ENCODE data around the gene SLC35A5.

The SLC35A5 gene

DNA sequence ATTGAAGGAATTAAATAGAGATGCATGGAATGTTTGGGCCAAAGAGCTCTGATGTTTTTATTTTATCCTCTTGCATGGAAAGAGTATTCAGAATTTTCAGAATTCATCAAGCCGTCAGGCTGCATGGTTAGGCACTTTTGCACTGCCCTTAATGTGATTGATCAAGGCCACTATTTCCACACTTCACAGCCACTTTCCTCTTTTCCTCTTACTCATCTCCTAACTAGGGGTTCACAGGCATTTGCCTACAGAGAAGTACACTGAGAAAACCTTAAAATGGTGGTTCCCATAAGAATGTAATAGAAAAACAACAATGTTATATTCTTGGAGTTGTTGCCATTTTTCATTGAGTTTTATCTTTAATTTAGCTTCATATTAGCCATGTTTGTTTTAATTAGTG is 10.9 kb downstream of the SLC35A5 start:
- H3K4me1 ChIP-seq (ENCODE audit: control insufficient read depth, insufficient read depth, low read length, unreplicated experiment), result peaks cover 20% of the 10 kb centered on the region
- no peak overlapping the region for H2AFZ ChIP-seq (ENCODE audit: low read length, unreplicated experiment)
- H3K79me2 ChIP-seq (ENCODE audit: control insufficient read depth, insufficient read depth, low read length, unreplicated experiment), result no peaks in the 10 kb centered on the region
- peaks cover 16% of the 10 kb centered on the region; the same call in 1 of the 2 replicates for H3K36me3 ChIP-seq (ENCODE audit: insufficient read depth, low read length)
- no peaks in the 10 kb centered on the region for H3K27me3 ChIP-seq (ENCODE audit: insufficient read depth, low read length)
- no peak overlapping the region for H3K4me3 ChIP-seq (ENCODE audit: low read depth, low read length)
- H3K27ac ChIP-seq (ENCODE audit: low read depth, low read length), result no peak overlapping the region

DNA sequence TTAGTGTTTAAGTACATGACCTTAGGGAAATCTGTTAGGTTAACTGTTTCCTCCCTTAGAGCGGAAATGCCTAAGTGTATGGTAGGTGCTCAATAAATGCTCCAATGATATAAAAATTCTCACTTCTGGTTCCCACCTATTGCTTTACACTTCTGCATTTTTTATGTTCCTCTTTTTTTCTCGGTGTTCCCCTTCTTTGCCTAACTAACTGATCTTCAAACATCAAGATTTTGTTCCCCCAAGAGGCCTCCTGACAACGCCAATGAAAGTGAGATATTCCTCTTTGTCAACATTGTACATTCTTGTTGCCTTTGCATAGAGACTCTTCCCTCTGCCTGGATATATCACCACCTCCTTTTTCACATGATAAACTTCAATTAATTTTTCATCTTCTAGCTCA is 17.4 kb downstream of the SLC35A5 start:
- Histone ChIP-seq H3K4me3 (ENCODE audit: low read depth, low read length) (no peak overlapping the region), H2AFZ (ENCODE audit: low read length, unreplicated experiment) (no peak overlapping the region), H3K4me1 (ENCODE audit: control insufficient read depth, insufficient read depth, low read length, unreplicated experiment) (peaks cover 28% of the 10 kb centered on the region), H3K27me3 (ENCODE audit: insufficient read depth, low read length) (no peaks in the 10 kb centered on the region), H3K36me3 (ENCODE audit: insufficient read depth, low read length) (peaks cover 5% of the 10 kb centered on the region; the same call in 1 of the 2 replicates), H3K79me2 (ENCODE audit: control insufficient read depth, insufficient read depth, low read length, unreplicated experiment) (no peaks in the 10 kb centered on the region), H3K27ac (ENCODE audit: low read depth, low read length) (peak overlapping the region; percentile 85)

DNA sequence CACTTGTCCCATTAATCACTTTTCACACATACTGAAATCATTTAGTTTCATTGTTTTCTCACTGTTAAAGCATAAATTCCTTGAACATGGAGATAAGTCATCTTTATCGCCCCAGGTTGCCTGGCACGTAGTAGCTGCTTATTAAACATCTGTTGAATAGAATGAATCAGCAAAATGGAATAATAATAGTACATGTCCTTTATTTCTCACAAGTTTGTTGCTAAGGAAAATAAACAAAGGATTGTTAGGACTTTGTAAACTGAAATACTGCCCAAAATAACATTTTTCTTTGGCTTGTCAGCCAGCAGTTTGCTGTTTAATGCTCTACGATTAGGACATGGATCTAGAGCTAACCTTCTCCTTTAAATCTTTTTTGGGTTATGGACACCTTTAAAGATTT is 17.9 kb downstream of the SLC35A5 start:
- Histone ChIP-seq H3K4me3 (ENCODE audit: low read depth, low read length) (no peak overlapping the region), H3K27ac (ENCODE audit: low read depth, low read length) (peak overlapping the region; percentile 85), H3K79me2 (ENCODE audit: control insufficient read depth, insufficient read depth, low read length, unreplicated experiment) (no peaks in the 10 kb centered on the region), H2AFZ (ENCODE audit: low read length, unreplicated experiment) (no peak overlapping the region), H3K36me3 (ENCODE audit: insufficient read depth, low read length) (peaks cover 4% of the 10 kb centered on the region; the same call in 1 of the 2 replicates), H3K4me1 (ENCODE audit: control insufficient read depth, insufficient read depth, low read length, unreplicated experiment) (peaks cover 28% of the 10 kb centered on the region), H3K27me3 (ENCODE audit: insufficient read depth, low read length) (no peaks in the 10 kb centered on the region)

- Histone ChIP-seq H3K79me2 (ENCODE audit: control insufficient read depth, insufficient read depth, low read length, unreplicated experiment) (no peaks in the 10 kb centered on the region), H3K27ac (ENCODE audit: low read depth, low read length) (peak overlapping the region; percentile 28), H3K4me3 (ENCODE audit: low read depth, low read length) (no peak overlapping the region), H3K36me3 (ENCODE audit: insufficient read depth, low read length) (peaks cover 4% of the 10 kb centered on the region; the same call in 1 of the 2 replicates), H3K27me3 (ENCODE audit: insufficient read depth, low read length) (no peaks in the 10 kb centered on the region), H3K4me1 (ENCODE audit: control insufficient read depth, insufficient read depth, low read length, unreplicated experiment) (peaks cover 28% of the 10 kb centered on the region), H2AFZ (ENCODE audit: low read length, unreplicated experiment) (no peak overlapping the region)
Observed at GRCh38 chr3:112582244-112582874, 20.5 kb downstream of the SLC35A5 start.

GRCh38 chr3:112583105-112583504 is 21.3 kb downstream of the SLC35A5 start:
- H3K4me3 ChIP-seq (ENCODE audit: low read depth, low read length), result no peak overlapping the region
- peaks cover 27% of the 10 kb centered on the region for H3K4me1 ChIP-seq (ENCODE audit: control insufficient read depth, insufficient read depth, low read length, unreplicated experiment)
- no peaks in the 10 kb centered on the region for H3K79me2 ChIP-seq (ENCODE audit: control insufficient read depth, insufficient read depth, low read length, unreplicated experiment)
- H2AFZ ChIP-seq (ENCODE audit: low read length, unreplicated experiment), result no peak overlapping the region
- H3K27me3 ChIP-seq (ENCODE audit: insufficient read depth, low read length), result no peaks in the 10 kb centered on the region
- peaks cover 4% of the 10 kb centered on the region; the same call in 1 of the 2 replicates for H3K36me3 ChIP-seq (ENCODE audit: insufficient read depth, low read length)
- H3K27ac ChIP-seq (ENCODE audit: low read depth, low read length), result no peak overlapping the region

DNA sequence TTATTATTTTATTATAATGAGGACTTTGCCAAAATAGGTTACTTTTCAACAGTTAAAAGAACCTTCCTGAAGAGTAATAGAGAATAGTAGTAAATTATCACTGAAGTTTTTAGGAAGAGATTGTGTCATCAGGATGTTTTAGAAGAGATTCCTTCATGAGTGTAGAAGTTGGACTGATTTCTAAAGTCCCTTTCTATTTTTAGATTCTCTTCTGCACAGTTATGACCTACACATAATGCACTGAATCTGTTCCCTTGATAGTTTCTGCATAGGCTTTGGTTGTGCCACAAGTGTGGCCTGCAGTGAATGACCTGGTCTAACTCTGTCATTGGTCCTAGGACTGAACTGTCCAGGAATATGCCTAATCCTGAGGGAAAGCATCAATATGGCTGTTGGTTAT is 23.9 kb downstream of the SLC35A5 start:
- Histone ChIP-seq H2AFZ (ENCODE audit: low read length, unreplicated experiment) (no peak overlapping the region), H3K4me1 (ENCODE audit: control insufficient read depth, insufficient read depth, low read length, unreplicated experiment) (peaks cover 7% of the 10 kb centered on the region), H3K4me3 (ENCODE audit: low read depth, low read length) (no peak overlapping the region), H3K36me3 (ENCODE audit: insufficient read depth, low read length) (peaks cover 4% of the 10 kb centered on the region; the same call in 1 of the 2 replicates), H3K27ac (ENCODE audit: low read depth, low read length) (no peak overlapping the region), H3K79me2 (ENCODE audit: control insufficient read depth, insufficient read depth, low read length, unreplicated experiment) (no peaks in the 10 kb centered on the region), H3K27me3 (ENCODE audit: insufficient read depth, low read length) (no peaks in the 10 kb centered on the region)

GRCh38 chr3:112587336-112587735 is 25.5 kb downstream of the SLC35A5 start:
- H3K79me2 ChIP-seq (ENCODE audit: control insufficient read depth, insufficient read depth, low read length, unreplicated experiment), result no peaks in the 10 kb centered on the region
- no peak overlapping the region for H3K4me3 ChIP-seq (ENCODE audit: low read depth, low read length)
- H3K27ac ChIP-seq (ENCODE audit: low read depth, low read length), result no peak overlapping the region
- no peak overlapping the region for H2AFZ ChIP-seq (ENCODE audit: low read length, unreplicated experiment)
- peaks cover 3% of the 10 kb centered on the region for H3K4me1 ChIP-seq (ENCODE audit: control insufficient read depth, insufficient read depth, low read length, unreplicated experiment)
- peaks cover 4% of the 10 kb centered on the region; the same call in 1 of the 2 replicates for H3K36me3 ChIP-seq (ENCODE audit: insufficient read depth, low read length)
- H3K27me3 ChIP-seq (ENCODE audit: insufficient read depth, low read length), result no peaks in the 10 kb centered on the region

- Histone ChIP-seq H2AFZ (ENCODE audit: low read length, unreplicated experiment) (no peak overlapping the region), H3K79me2 (ENCODE audit: control insufficient read depth, insufficient read depth, low read length, unreplicated experiment) (no peaks in the 10 kb centered on the region), H3K36me3 (ENCODE audit: insufficient read depth, low read length) (peaks cover 4% of the 10 kb centered on the region; the same call in 1 of the 2 replicates), H3K4me3 (ENCODE audit: low read depth, low read length) (no peak overlapping the region), H3K27ac (ENCODE audit: low read depth, low read length) (no peak overlapping the region), H3K4me1 (ENCODE audit: control insufficient read depth, insufficient read depth, low read length, unreplicated experiment) (no peaks in the 10 kb centered on the region), H3K27me3 (ENCODE audit: insufficient read depth, low read length) (no peaks in the 10 kb centered on the region)
Observed at GRCh38 chr3:112593258-112593657, 31.4 kb downstream of the SLC35A5 start.

DNA sequence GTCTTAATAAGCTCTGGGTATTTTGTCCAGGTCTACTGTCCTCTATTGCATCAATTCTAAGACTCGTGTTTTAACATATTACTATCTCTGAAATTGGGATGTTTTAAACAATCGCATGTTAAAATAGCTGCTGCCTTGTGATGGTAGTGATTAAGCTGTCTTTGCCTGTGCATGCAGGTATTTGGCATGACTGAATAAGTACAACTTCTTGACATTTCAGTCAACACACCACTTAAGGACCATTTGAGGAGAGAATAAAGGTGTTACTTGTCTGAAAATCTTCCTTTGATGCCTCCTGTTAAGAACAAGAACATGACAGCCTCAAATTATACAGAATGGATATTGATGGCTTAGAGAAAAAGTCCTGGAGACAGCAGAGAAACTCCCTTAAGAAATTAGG is 33.0 kb downstream of the SLC35A5 start:
- Histone ChIP-seq H2AFZ (ENCODE audit: low read length, unreplicated experiment) (no peak overlapping the region), H3K4me3 (ENCODE audit: low read depth, low read length) (no peak overlapping the region), H3K27me3 (ENCODE audit: insufficient read depth, low read length) (no peaks in the 10 kb centered on the region)

DNA sequence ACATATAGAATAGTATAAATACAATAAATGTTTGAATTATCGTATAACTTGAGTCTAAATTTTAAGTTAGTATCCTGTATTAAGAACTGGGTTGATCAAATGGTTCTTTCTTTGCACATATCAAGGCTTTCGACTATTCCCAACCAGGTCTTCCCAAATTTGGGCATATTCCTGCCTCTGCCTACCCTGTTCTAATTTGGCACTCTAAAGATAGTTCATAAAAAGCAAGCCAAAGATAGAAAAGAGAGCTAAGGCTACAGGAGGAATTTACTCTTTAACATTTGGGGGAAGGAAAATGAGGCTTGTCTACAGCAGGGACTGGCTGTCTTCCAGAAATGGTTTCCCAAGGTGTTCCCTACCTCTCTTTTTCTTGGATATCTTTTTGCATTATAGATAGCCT is 36.1 kb downstream of the SLC35A5 start:
- H3K27ac ChIP-seq (ENCODE audit: low read depth, low read length), result no peak overlapping the region
- no peaks in the 10 kb centered on the region for H3K79me2 ChIP-seq (ENCODE audit: control insufficient read depth, insufficient read depth, low read length, unreplicated experiment)
- H3K27me3 ChIP-seq (ENCODE audit: insufficient read depth, low read length), result no peaks in the 10 kb centered on the region
- H3K4me3 ChIP-seq (ENCODE audit: low read depth, low read length), result no peak overlapping the region
- no peak overlapping the region for H2AFZ ChIP-seq (ENCODE audit: low read length, unreplicated experiment)
- H3K4me1 ChIP-seq (ENCODE audit: control insufficient read depth, insufficient read depth, low read length, unreplicated experiment), result no peaks in the 10 kb centered on the region
- peaks cover 31% of the 10 kb centered on the region for H3K36me3 ChIP-seq (ENCODE audit: insufficient read depth, low read length)

More for the DNA sequence above, 33.0 kb downstream of the SLC35A5 start:
- H3K27ac ChIP-seq (ENCODE audit: low read depth, low read length), result no peak overlapping the region
- no peaks in the 10 kb centered on the region for H3K79me2 ChIP-seq (ENCODE audit: control insufficient read depth, insufficient read depth, low read length, unreplicated experiment)
- H3K36me3 ChIP-seq (ENCODE audit: insufficient read depth, low read length), result peaks cover 13% of the 10 kb centered on the region
- H3K4me1 ChIP-seq (ENCODE audit: control insufficient read depth, insufficient read depth, low read length, unreplicated experiment), result no peaks in the 10 kb centered on the region

DNA sequence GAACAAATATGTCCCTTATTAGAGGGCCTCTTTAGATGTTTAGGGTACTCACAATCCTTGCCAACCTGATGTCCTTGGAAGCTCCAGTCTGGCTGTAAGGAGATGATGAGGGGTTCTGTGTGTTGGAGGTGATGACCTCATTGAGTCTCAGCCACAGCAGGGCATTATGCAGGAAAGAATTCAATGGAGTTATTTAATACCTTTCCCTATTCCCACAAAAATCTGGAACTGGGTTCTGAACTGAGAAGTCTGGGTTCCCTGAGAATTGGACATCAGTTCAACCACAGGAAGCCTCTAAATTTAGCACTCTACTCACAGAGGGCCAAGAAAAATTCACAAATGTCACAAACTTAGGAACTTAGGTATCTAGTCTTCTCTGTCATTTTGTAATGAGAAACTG is 36.9 kb downstream of the SLC35A5 start:
- Histone ChIP-seq H3K27me3 (ENCODE audit: insufficient read depth, low read length) (no peaks in the 10 kb centered on the region), H3K4me3 (ENCODE audit: low read depth, low read length) (no peak overlapping the region), H3K27ac (ENCODE audit: low read depth, low read length) (no peak overlapping the region), H2AFZ (ENCODE audit: low read length, unreplicated experiment) (no peak overlapping the region), H3K79me2 (ENCODE audit: control insufficient read depth, insufficient read depth, low read length, unreplicated experiment) (no peaks in the 10 kb centered on the region), H3K4me1 (ENCODE audit: control insufficient read depth, insufficient read depth, low read length, unreplicated experiment) (peaks cover under 1% of the 10 kb centered on the region), H3K36me3 (ENCODE audit: insufficient read depth, low read length) (peaks cover 31% of the 10 kb centered on the region)

Measured in ACC112 (cell line).